Sigmoid colon (tissue), 4 donors: ENCODE results near the gene RIT2.

Experiments
- CTCF ChIP-seq, 4 experiments: fragments of 450-650 bp in 3 of 4; fragments of 200-600 bp in 1 of 4; IDR thresholded peaks; one replicate each; pipeline ENCODE4 v1.5.1; 2016 to 2019; ENCODE audit warnings: antibody characterized with exemption in 4 of 4, mild to moderate bottlenecking in 3 of 4, moderate library complexity in 2 of 4
- POLR2A ChIP-seq, 2 donors: fragments of 450-650 bp; IDR thresholded peaks; one replicate each; pipeline ENCODE4 v1.6.1; 2016; ENCODE audit warnings: antibody characterized with exemption in 2 of 2, mild to moderate bottlenecking in 2 of 2, moderate library complexity in 2 of 2
- POLR2AphosphoS5 ChIP-seq, 4 donors: sonication (generic); formaldehyde crosslinking; IDR thresholded peaks; one replicate each; pipeline ENCODE4 v1.6.1; 2017; ENCODE audit warnings: antibody characterized with exemption in 4 of 4

GRCh38 chr18:42742474-42742873 is 373.0 kb downstream of the RIT2 start:
- TF ChIP-seq CTCF (IDR thresholded peaks at IDR 0.05) (no peak), POLR2AphosphoS5 (IDR thresholded peaks at IDR 0.05) (no peak), POLR2A (IDR thresholded peaks at IDR 0.05) (no peak)
